Neural crest cell (in vitro differentiated cells): Measurements from ENCODE around the gene PRPF19. TPM values are rescaled to one million over a fixed set of nuclear protein-coding genes. Genes with fewer than 3 reads are reported as not detected.

Experiments
- DNase-seq: peaks from one replicate; pipeline ENCODE4 v3.0.0; 2021; ENCODE audit warnings: low read depth, mixed read lengths, low spot score
- H3K27ac Mint-ChIP-seq: one replicate; pipeline ENCODE4 v1.8.0; 2021; ENCODE audit warnings: mild to moderate bottlenecking, mixed read lengths; ENCODE audit not compliant: unreplicated experiment
- H3K27me3 Mint-ChIP-seq: 2 replicates; pipeline ENCODE4 v1.8.0; 2021; ENCODE audit warnings: low read depth, mild to moderate bottlenecking, mixed read lengths
- H3K36me3 Mint-ChIP-seq: 2 replicates; pipeline ENCODE4 v1.8.0; 2021; ENCODE audit warnings: low read depth, mild to moderate bottlenecking, mixed read lengths
- H3K4me1 Mint-ChIP-seq: 2 replicates; pipeline ENCODE4 v1.8.0; 2021; ENCODE audit warnings: mixed read lengths
- H3K4me3 Mint-ChIP-seq: one replicate; pipeline ENCODE4 v1.8.0; 2021; ENCODE audit warnings: mild to moderate bottlenecking, mixed read lengths
- H3K9me3 Mint-ChIP-seq: 2 replicates; pipeline ENCODE4 v1.8.0; 2021; ENCODE audit warnings: mixed read lengths
- total RNA-seq: library from RNA; stranded (reverse); gene quantifications from 2 replicates; pipeline ENCODE4 v1.2.1, GENCODE V29; 2021
- TF ChIP-seq, protein P1 (sequence below): fragments of 200-600 bp; sonication (generic); conservative IDR thresholded peaks from 2 replicates; pipeline ENCODE4 v1.5.0; 2021; ENCODE audit warnings: antibody characterized with exemption, mild to moderate bottlenecking

The PRPF19 gene
- total RNA-seq, 1 donor from 2014 or later, result 183 TPM

DNA sequence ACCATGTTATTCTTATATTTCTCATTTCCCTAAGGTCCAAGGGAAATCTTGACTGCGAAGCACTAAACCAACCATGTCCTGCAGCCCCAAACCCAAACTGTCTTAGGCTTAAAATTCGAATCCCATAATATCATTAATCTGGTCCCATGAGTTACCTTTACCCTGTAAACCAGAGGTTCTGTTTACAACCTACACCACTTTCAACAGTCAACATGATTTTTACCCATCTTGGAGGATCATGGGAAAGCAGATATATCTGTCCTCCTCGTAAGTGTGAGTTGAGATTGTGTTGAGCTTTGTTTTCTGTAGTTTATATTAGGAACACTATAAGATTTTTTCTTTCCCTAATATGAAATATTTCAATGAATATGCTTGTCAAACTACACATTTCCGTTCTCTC, 6.4 kb downstream of the PRPF19 start:
- H3K4me1 Mint-ChIP-seq, result peaks cover 10% of the 10 kb centered on the region
- H3K27ac Mint-ChIP-seq, result no peak overlapping the region
- no peaks in the 10 kb centered on the region for H3K27me3 Mint-ChIP-seq
- peak overlapping the region; percentile 24 for H3K4me3 Mint-ChIP-seq
- H3K36me3 Mint-ChIP-seq, result peaks cover 22% of the 10 kb centered on the region
- DNase-seq, result no peak
- TF ChIP-seq, protein P1, sequence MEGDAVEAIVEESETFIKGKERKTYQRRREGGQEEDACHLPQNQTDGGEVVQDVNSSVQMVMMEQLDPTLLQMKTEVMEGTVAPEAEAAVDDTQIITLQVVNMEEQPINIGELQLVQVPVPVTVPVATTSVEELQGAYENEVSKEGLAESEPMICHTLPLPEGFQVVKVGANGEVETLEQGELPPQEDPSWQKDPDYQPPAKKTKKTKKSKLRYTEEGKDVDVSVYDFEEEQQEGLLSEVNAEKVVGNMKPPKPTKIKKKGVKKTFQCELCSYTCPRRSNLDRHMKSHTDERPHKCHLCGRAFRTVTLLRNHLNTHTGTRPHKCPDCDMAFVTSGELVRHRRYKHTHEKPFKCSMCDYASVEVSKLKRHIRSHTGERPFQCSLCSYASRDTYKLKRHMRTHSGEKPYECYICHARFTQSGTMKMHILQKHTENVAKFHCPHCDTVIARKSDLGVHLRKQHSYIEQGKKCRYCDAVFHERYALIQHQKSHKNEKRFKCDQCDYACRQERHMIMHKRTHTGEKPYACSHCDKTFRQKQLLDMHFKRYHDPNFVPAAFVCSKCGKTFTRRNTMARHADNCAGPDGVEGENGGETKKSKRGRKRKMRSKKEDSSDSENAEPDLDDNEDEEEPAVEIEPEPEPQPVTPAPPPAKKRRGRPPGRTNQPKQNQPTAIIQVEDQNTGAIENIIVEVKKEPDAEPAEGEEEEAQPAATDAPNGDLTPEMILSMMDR, result no peak
- H3K9me3 Mint-ChIP-seq, result no peaks in the 10 kb centered on the region

DNA sequence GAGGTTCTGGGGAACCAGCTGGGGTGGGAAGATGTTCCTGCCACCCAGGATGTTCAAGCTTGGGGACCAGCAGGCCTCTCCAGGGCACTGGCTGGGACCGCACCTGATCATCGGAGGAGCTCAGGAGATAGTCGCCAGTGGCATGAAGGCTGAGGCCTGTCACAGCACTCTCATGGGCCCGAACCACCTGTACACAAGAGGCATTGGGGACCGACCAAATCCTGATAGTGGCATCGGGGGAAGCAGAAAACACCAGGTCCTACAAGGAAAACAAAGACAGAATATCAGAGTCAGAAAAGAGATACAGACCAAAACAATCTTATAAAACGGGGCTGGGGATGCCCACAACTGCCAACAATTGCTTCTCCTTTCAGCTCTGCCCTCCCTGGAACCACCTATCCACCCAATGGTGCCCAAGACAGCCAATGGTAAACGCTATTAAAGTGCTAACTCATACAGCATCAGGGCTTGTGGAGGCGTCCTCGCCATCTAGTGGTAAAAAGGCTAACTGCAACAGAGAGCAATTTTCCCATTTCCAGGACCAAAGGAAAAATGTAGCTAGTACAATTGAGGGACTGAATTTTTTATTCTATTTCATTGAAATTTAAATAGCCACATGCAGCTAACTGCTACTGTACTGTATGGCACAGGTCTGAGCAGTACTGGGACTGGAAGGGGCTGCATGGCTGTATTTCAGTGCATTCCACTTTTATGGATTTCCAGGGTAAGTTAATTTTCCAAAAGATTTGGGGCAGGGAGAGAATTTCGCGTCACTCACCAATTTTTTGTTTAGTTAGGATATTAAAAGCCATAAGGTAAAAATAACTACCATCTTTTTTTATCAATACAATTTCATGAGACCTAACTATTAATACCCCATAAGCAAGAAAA, 7.1 kb downstream of the PRPF19 start:
- TF ChIP-seq, protein P1, result peak; percentile 96
- Mint-ChIP-seq H3K4me3 (peak overlapping the region; percentile 79), H3K27me3 (no peaks in the 10 kb centered on the region), H3K36me3 (peaks cover 24% of the 10 kb centered on the region), H3K4me1 (peaks cover 5% of the 10 kb centered on the region), H3K9me3 (no peaks in the 10 kb centered on the region), H3K27ac (peak overlapping the region; percentile 67)
- peak; percentile 59 for DNase-seq

DNA sequence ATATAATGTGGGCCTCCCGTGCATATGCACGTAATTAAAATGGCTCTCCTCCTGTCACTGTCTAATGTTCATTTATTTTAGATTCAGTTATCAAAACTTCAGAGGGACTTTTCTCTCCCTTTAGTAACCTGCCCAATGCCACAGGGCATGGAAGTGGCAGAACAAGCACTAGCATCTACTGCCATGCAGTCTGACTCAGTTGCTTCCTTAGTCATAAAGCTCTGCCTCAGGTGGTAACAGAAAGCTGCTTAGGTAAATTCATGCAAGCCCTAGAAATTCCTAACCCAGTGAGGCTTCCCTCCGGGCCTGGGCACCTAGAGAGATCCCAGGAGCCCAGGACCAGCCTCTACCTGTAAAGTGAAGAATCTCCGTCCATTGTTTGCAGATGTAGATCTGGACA, 8.9 kb downstream of the PRPF19 start:
- H3K4me1 Mint-ChIP-seq, result no peaks in the 10 kb centered on the region
- peaks cover 28% of the 10 kb centered on the region for H3K36me3 Mint-ChIP-seq
- TF ChIP-seq, protein P1, result no peak
- no peaks in the 10 kb centered on the region for H3K27me3 Mint-ChIP-seq
- peak overlapping the region; percentile 16 for H3K27ac Mint-ChIP-seq
- no peaks in the 10 kb centered on the region for H3K9me3 Mint-ChIP-seq
- H3K4me3 Mint-ChIP-seq, result no peak overlapping the region
- DNase-seq, result no peak

DNA sequence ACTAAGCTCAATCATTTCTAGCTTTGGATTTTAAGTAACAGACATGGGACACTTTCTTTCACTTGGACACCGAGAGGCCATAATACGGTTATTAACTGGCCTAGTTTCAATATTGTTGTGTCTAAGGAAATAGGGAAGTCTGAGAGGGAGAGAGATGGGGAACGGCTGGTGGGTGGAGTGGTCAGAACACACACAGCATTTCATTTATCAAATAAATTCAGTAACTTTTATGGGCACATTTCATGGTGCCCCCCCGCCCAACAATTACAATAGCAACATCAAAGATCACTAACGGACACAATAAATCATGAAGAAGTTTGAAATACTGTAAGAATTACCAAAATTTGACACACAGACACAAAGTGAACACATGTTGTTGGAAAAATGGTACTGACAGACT, 10.7 kb downstream of the PRPF19 start:
- Mint-ChIP-seq H3K4me3 (no peak overlapping the region), H3K27ac (no peak overlapping the region), H3K9me3 (no peaks in the 10 kb centered on the region), H3K36me3 (peaks cover 28% of the 10 kb centered on the region), H3K4me1 (no peaks in the 10 kb centered on the region), H3K27me3 (no peaks in the 10 kb centered on the region)
- TF ChIP-seq, protein P1, result no peak
- DNase-seq, result no peak

DNA sequence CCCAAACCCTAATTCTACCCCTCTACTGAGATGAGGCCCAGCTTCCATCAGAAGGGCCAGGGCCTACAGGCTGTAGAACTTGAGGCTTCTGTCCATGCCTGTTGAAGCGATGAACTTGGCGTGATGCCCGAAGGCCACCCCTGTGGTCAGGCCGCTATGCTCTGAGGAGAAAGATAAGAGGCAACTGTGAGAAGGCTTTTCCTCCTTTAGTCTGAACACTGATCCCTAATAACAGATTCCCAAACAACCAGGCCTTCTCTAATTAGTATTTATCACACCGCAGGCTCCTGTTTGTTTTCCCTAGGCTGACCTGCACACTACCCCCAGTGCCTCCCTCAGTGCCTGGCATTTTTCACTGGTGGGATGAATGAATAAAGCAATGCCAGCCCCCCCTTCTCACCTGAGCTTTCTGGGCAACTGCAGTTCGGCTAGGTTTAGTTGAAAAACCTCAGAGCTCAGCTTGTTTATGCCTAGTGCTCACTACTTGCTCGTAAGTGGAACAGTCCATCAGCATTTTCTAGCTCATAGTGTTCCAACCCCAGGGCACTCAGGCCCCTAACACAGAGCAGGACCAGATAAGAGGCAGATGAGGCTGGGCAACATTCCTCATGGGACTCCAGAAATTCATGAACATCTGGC, 15.2 kb downstream of the PRPF19 start:
- H3K4me1 Mint-ChIP-seq, result no peaks in the 10 kb centered on the region
- DNase-seq, result no peak
- TF ChIP-seq, protein P1, result no peak
- H3K4me3 Mint-ChIP-seq, result no peak overlapping the region
- no peaks in the 10 kb centered on the region for H3K27me3 Mint-ChIP-seq
- no peak overlapping the region for H3K27ac Mint-ChIP-seq
- H3K36me3 Mint-ChIP-seq, result peaks cover 32% of the 10 kb centered on the region
- H3K9me3 Mint-ChIP-seq, result no peaks in the 10 kb centered on the region
